Smooth muscle cell (in vitro differentiated cells): ENCODE results near the gene EXOC3. TPM values are rescaled to one million over a fixed set of nuclear protein-coding genes. Genes with fewer than 3 reads are reported as not detected.

Experiments used
- DNase-seq: peaks from one replicate; lab custom pipeline; 2025; ENCODE audit not compliant: unreplicated experiment; lab: John Stamatoyannopoulos, UW
- H2AFZ ChIP-seq: fragments of 200-600 bp; sonication (generic); 2 replicates; pipeline ENCODE4 v1.6.0; 2016; ENCODE audit warnings: antibody characterized with exemption, low read depth, mild to moderate bottlenecking
- H3F3A ChIP-seq: fragments of 200-600 bp; sonication (generic); 2 replicates; pipeline ENCODE4 v1.6.0; 2017; ENCODE audit warnings: antibody characterized with exemption, low read depth
- H3K27ac ChIP-seq: fragments of 200-600 bp; sonication (generic); 2 replicates; pipeline ENCODE4 v1.5.1; 2016; ENCODE audit warnings: low read depth, mild to moderate bottlenecking
- H3K27me3 ChIP-seq: fragments of 200-600 bp; sonication (generic); 2 replicates; pipeline ENCODE4 v1.6.1; 2016; ENCODE audit warnings: low read depth, mild to moderate bottlenecking
- H3K36me3 ChIP-seq: fragments of 200-600 bp; sonication (generic); 2 replicates; pipeline ENCODE4 v1.5.1; 2016; ENCODE audit warnings: low read depth
- H3K4me1 ChIP-seq: fragments of 200-600 bp; sonication (generic); 2 replicates; pipeline ENCODE4 v1.5.1; 2016; ENCODE audit warnings: low read depth
- H3K4me2 ChIP-seq: fragments of 200-600 bp; sonication (generic); 2 replicates; pipeline ENCODE4 v1.6.0; 2016; ENCODE audit warnings: mild to moderate bottlenecking
- H3K4me3 ChIP-seq: fragments of 200-600 bp; sonication (generic); 2 replicates; pipeline ENCODE4 v1.5.1; 2016; ENCODE audit warnings: mild to moderate bottlenecking
- H3K79me2 ChIP-seq: fragments of 200-600 bp; sonication (generic); 2 replicates; pipeline ENCODE4 v1.6.0; 2016; ENCODE audit warnings: low read depth, mild to moderate bottlenecking
- H3K9ac ChIP-seq: fragments of 200-600 bp; sonication (generic); 2 replicates; pipeline ENCODE4 v1.6.0; 2016; ENCODE audit warnings: low read depth
- H3K9me3 ChIP-seq: fragments of 200-600 bp; sonication (generic); replicated peaks from 2 replicates; pipeline ENCODE4 v1.5.1; 2016; ENCODE audit warnings: low read depth
- H4K20me1 ChIP-seq: fragments of 200-600 bp; sonication (generic); 2 replicates; pipeline ENCODE4 v1.6.0; 2016; ENCODE audit warnings: low read depth
- WGBS: methylation state at CpG from one replicate; pipeline ENCODE4 v1.1.7; 2016; ENCODE audit warnings: low lambda C conversion rate; 5-methylcytosine and 5-hydroxymethylcytosine counted together
- polyA plus RNA-seq: library from polyadenylated mRNA; unstranded; fragments of >200 nt; fragmentation: Nextera tagmentation; extraction: Ambion mirVana; gene quantifications from 2 replicates; pipeline ENCODE4 v1.2.1, GENCODE V29; 2016
- total RNA-seq: library from RNA; depleted of rRNA; stranded (reverse); fragments of >200 nt; gene quantifications from 2 replicates; pipeline ENCODE4 v1.2.3, GENCODE V29; 2014
- TF ChIP-seq, protein P1 (sequence below): fragments of 200-600 bp; sonication (generic); IDR thresholded peaks from 2 replicates; pipeline ENCODE4 v1.5.1; 2017; ENCODE audit warnings: borderline replicate concordance, mild to moderate bottlenecking, antibody characterized with exemption; ENCODE audit not compliant: insufficient read depth, poor library complexity, severe bottlenecking

The EXOC3 gene
- total and polyA plus RNA-seq, 2 experiments from 2014 or later, result 23.6 to 30.5 TPM

DNA sequence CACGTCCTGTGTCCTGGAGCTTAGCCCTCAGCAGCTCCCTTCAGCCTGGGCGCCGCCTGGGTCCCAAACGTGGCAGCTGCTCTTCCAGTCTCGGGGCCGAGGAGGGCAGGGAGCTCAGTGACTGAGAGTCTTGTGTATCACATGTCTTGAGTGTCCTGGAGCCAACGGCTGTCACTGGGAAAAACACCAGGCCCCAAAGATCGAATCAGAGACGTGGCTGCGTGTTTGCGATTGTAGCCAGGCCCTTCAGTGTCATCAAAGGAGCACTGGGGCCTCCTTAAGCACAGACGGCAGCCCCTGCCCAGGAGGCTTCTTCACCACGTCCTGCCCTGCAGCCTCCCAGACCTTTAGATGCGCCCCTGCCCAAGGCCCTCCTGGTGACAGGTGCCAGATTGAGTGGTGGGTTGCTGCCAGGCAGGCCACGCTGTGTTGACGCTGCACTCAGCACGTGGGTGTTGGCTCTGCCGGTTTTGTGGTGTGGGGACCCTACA lies 5.7 kb upstream of the EXOC3 start:
- DNase-seq, result no peak
- Histone ChIP-seq H3K9ac (no peak overlapping the region), H3K4me2 (no peak overlapping the region), H3K27me3 (no peaks in the 10 kb centered on the region), H3K4me3 (no peak overlapping the region), H4K20me1 (no peaks in the 10 kb centered on the region), H2AFZ (no peak overlapping the region), H3K4me1 (peaks cover 6% of the 10 kb centered on the region), H3K79me2 (peaks cover 8% of the 10 kb centered on the region), H3K27ac (no peak overlapping the region), H3K36me3 (no peaks in the 10 kb centered on the region), H3K9me3 (no peaks in the 10 kb centered on the region), H3F3A (peaks cover 3% of the 10 kb centered on the region)
- WGBS, result 39% methylated on average over 18 of the region's 18 CpGs
- TF ChIP-seq, protein P1, sequence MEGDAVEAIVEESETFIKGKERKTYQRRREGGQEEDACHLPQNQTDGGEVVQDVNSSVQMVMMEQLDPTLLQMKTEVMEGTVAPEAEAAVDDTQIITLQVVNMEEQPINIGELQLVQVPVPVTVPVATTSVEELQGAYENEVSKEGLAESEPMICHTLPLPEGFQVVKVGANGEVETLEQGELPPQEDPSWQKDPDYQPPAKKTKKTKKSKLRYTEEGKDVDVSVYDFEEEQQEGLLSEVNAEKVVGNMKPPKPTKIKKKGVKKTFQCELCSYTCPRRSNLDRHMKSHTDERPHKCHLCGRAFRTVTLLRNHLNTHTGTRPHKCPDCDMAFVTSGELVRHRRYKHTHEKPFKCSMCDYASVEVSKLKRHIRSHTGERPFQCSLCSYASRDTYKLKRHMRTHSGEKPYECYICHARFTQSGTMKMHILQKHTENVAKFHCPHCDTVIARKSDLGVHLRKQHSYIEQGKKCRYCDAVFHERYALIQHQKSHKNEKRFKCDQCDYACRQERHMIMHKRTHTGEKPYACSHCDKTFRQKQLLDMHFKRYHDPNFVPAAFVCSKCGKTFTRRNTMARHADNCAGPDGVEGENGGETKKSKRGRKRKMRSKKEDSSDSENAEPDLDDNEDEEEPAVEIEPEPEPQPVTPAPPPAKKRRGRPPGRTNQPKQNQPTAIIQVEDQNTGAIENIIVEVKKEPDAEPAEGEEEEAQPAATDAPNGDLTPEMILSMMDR, result no peak

DNA sequence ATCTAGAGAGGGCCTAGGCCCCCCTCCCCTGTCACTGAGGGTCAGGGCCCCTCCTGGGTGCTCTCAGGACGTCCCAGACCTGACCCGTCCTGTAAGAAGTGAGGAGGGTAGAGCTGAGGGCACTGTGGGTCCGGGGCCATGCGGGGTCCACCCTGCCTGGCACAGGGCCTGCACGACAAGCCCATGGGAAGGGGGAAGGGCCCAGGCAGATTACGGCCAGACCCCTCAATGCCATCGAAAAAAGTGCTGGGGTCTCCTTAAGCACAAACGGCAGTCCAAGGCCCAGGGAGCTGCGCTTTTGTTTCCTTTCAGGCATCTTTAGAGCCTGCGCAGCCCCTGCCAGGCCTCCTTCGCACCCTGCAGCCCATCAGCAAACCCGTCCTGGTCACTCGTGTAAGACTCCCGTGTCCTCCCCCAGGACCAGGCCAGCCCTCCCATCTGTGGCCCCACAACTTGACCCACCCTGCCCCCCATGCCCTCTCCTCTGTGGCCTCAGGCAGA lies 4.4 kb upstream of the EXOC3 start:
- H3K36me3 ChIP-seq, result no peaks in the 10 kb centered on the region
- H3F3A ChIP-seq, result peaks cover 3% of the 10 kb centered on the region
- peaks cover 19% of the 10 kb centered on the region for H3K79me2 ChIP-seq
- H3K4me2 ChIP-seq, result no peak overlapping the region
- H2AFZ ChIP-seq, result no peak overlapping the region
- peaks cover 10% of the 10 kb centered on the region for H3K4me1 ChIP-seq
- 90% methylated on average over 14 of the region's 14 CpGs for WGBS
- no peaks in the 10 kb centered on the region for H3K27me3 ChIP-seq
- no peak overlapping the region for H3K4me3 ChIP-seq
- no peak overlapping the region for H3K27ac ChIP-seq
- no peaks in the 10 kb centered on the region for H4K20me1 ChIP-seq
- no peak overlapping the region for H3K9ac ChIP-seq
- no peaks in the 10 kb centered on the region for H3K9me3 ChIP-seq
- DNase-seq, result no peak
- TF ChIP-seq, protein P1, result no peak

DNA sequence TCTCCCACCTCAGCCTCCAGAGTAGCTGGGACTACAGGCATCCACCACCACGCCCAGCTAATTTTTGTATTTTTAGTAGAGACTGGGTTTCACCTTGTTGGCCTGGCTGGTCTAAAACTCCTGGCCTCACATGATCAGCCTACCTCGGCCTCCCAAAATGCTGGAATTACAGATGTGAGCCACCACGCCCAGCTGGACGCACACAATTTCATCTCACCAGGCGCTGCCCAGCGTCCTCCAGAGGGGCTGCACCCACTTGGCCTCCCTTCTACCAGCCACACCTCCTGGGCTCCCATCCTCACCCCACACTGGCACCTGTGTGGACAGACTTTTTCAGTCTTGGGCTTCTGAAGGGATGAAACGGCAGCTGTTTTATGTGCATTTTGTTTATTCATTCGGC lies 3.8 kb upstream of the EXOC3 start:
- DNase-seq, result no peak
- TF ChIP-seq, protein P1, result no peak
- Histone ChIP-seq H3K27me3 (no peaks in the 10 kb centered on the region), H3K4me2 (no peak overlapping the region), H3K4me3 (no peak overlapping the region), H3K4me1 (peaks cover 14% of the 10 kb centered on the region), H2AFZ (no peak overlapping the region), H3F3A (peaks cover 3% of the 10 kb centered on the region), H3K36me3 (no peaks in the 10 kb centered on the region), H3K9ac (no peak overlapping the region), H3K27ac (no peak overlapping the region), H4K20me1 (no peaks in the 10 kb centered on the region), H3K79me2 (peaks cover 25% of the 10 kb centered on the region), H3K9me3 (no peaks in the 10 kb centered on the region)
- WGBS, result 91% methylated on average over 8 of the region's 8 CpGs

DNA sequence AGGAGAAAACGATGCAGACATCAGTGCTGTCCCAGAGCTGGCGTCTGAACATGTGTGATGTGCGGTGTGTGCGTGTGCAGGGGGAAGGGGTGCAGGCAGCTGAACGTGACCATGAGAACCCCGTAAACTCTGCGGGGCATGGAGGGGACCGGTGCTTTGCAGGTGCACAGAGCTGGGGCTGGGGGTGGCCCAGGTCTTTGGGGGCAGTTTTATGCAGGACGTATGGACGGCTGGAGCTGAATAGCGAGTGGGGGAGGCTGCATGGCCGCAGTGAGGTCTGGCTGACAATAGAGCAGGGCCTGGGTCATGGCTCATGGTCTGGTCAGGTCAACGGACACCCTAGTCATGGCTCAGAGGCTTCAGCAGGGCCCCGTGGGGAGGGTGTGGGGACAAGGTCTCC lies 3.3 kb upstream of the EXOC3 start:
- WGBS, result 89% methylated on average over 14 of the region's 14 CpGs
- Histone ChIP-seq H2AFZ (no peak overlapping the region), H3K36me3 (no peaks in the 10 kb centered on the region), H3F3A (peaks cover 3% of the 10 kb centered on the region), H3K9ac (no peak overlapping the region), H3K4me1 (peaks cover 14% of the 10 kb centered on the region), H3K9me3 (no peaks in the 10 kb centered on the region), H4K20me1 (no peaks in the 10 kb centered on the region), H3K27ac (no peak overlapping the region), H3K27me3 (no peaks in the 10 kb centered on the region), H3K4me2 (no peak overlapping the region), H3K4me3 (no peak overlapping the region), H3K79me2 (peaks cover 30% of the 10 kb centered on the region)
- no peak for DNase-seq
- TF ChIP-seq, protein P1, result no peak
